Liver (tissue), 3 donors: ENCODE data around the gene ZNF57.

ENCODE experiments used
- CTCF ChIP-seq: fragments of 150-350 bp; IDR thresholded peaks from 2 replicates; pipeline ENCODE4 v1.5.1; 2017; ENCODE audit warnings: improper control_type of control experiment, low read depth, low read length; ENCODE audit not compliant: missing input control
- EGR1 ChIP-seq, 2 donors: IDR thresholded peaks; 2 replicates each; pipeline ENCODE4 v1.6.1; 2016 to 2018; ENCODE audit warnings: antibody characterized with exemption in 2 of 2, low read depth in 2 of 2
- FOXA1 ChIP-seq: IDR thresholded peaks from 2 replicates; pipeline ENCODE4 v1.6.1; 2016; ENCODE audit warnings: antibody characterized with exemption
- GABPA ChIP-seq, 2 donors: IDR thresholded peaks in 1 of 2; conservative IDR thresholded peaks in 1 of 2; 2 replicates each; pipeline ENCODE4 v1.6.1; 2016; ENCODE audit warnings: antibody characterized with exemption in 2 of 2, mild to moderate bottlenecking in 1 of 2, moderate library complexity in 1 of 2
- RAD21 ChIP-seq, 2 donors: IDR thresholded peaks; 2 replicates each; pipeline ENCODE4 v1.6.1; 2016; ENCODE audit warnings: antibody characterized with exemption in 2 of 2, mild to moderate bottlenecking in 2 of 2
- REST ChIP-seq: IDR thresholded peaks from 2 replicates; pipeline ENCODE4 v1.6.1; 2016; ENCODE audit warnings: antibody characterized with exemption, mild to moderate bottlenecking
- RXRA ChIP-seq, 2 donors: IDR thresholded peaks; 2 replicates each; pipeline ENCODE4 v1.6.1; 2017 to 2018; ENCODE audit warnings: antibody characterized with exemption in 2 of 2, mild to moderate bottlenecking in 1 of 2
- TAF1 ChIP-seq: conservative IDR thresholded peaks from 2 replicates; pipeline ENCODE4 v1.6.1; 2016; ENCODE audit warnings: antibody characterized with exemption, mild to moderate bottlenecking
- YY1 ChIP-seq: IDR thresholded peaks from 2 replicates; pipeline ENCODE4 v1.6.1; 2016; ENCODE audit warnings: antibody characterized with exemption, mild to moderate bottlenecking
- donor health status: healthy.
- donor health status: healthy.

GRCh38 chr19:2933490-2933910 is 32.8 kb downstream of the ZNF57 start:
- TF ChIP-seq CTCF (no peak), TAF1 (no peak), REST (no peak), RAD21 (IDR thresholded peaks at IDR 0.05) (no peak), EGR1 (IDR thresholded peaks at IDR 0.05; ENCODE audit: low read depth in 2 of 2) (no peak), FOXA1 (no peak), YY1 (no peak), RXRA (IDR thresholded peaks at IDR 0.05) (no peak), GABPA (IDR thresholded peaks at IDR 0.05 in 1 of 2, conservative IDR thresholded peaks at IDR 0.05 in 1 of 2) (no peak)
